Measurements from ENCODE around the gene CALR3. TPM values are rescaled to one million over a fixed set of nuclear protein-coding genes. Genes with fewer than 3 reads are reported as not detected.
"Not testable (repeated sequence)": the region's sequence is repeated elsewhere in the genome, so short reads cannot be mapped to it uniquely, and the experiment has no call there.

CALR3 gene
- polyA plus RNA-seq, 1 experiment, result not detected

GRCh38 chr19:16473875-16474392, 22.0 kb downstream of the CALR3 start:
- ChIA-PET POLR2A (no interaction called here), CTCF (no interaction called here)
- no peak for TF ChIP-seq CTCF (IDR thresholded peaks at IDR 0.05; ENCODE audit: low read depth, low read length)
- no peak for DNase-seq (ENCODE audit: low read depth, low spot score)
- Histone ChIP-seq H3K4me3 (ENCODE audit: low read depth, low read length) (no peak overlapping the region), H3K9me3 (ENCODE audit: control insufficient read depth, insufficient read depth, low read length) (no peaks in the 10 kb centered on the region; the same call in 1 of the 2 replicates), H3K27me3 (ENCODE audit: control insufficient read depth, insufficient read depth, low read length) (no peaks in the 10 kb centered on the region), H3K27ac (ENCODE audit: low read depth, low read length) (no peak overlapping the region)

- DNase-seq (ENCODE audit: low read depth, low spot score), result no peak
- no peaks in the 10 kb centered on the region for H3K27me3 ChIP-seq (ENCODE audit: control insufficient read depth, insufficient read depth, low read length)
- ChIA-PET POLR2A (no interaction called here), CTCF (no interaction called here)
- no peak overlapping the region for H3K4me3 ChIP-seq (ENCODE audit: low read depth, low read length)
- TF ChIP-seq CTCF (IDR thresholded peaks at IDR 0.05; ENCODE audit: low read depth, low read length), result no peak
- H3K9me3 ChIP-seq (ENCODE audit: control insufficient read depth, insufficient read depth, low read length), result no peaks in the 10 kb centered on the region; the same call in 1 of the 2 replicates
- H3K27ac ChIP-seq (ENCODE audit: low read depth, low read length), result no peak overlapping the region
Observed at GRCh38 chr19:16472992-16473391, 23.0 kb downstream of the CALR3 start.

GRCh38 chr19:16472559-16472899, 23.4 kb downstream of the CALR3 start:
- Histone ChIP-seq H3K4me3 (ENCODE audit: low read depth, low read length) (peak overlapping the region; percentile 67), H3K27ac (ENCODE audit: low read depth, low read length) (peak overlapping the region; percentile 82)
- DNase-seq (ENCODE audit: low read depth, low spot score); H3K27me3 ChIP-seq (ENCODE audit: control insufficient read depth, insufficient read depth, low read length); H3K9me3 ChIP-seq (ENCODE audit: control insufficient read depth, insufficient read depth, low read length); POLR2A ChIA-PET; CTCF ChIA-PET: not testable (repeated sequence)

DNA sequence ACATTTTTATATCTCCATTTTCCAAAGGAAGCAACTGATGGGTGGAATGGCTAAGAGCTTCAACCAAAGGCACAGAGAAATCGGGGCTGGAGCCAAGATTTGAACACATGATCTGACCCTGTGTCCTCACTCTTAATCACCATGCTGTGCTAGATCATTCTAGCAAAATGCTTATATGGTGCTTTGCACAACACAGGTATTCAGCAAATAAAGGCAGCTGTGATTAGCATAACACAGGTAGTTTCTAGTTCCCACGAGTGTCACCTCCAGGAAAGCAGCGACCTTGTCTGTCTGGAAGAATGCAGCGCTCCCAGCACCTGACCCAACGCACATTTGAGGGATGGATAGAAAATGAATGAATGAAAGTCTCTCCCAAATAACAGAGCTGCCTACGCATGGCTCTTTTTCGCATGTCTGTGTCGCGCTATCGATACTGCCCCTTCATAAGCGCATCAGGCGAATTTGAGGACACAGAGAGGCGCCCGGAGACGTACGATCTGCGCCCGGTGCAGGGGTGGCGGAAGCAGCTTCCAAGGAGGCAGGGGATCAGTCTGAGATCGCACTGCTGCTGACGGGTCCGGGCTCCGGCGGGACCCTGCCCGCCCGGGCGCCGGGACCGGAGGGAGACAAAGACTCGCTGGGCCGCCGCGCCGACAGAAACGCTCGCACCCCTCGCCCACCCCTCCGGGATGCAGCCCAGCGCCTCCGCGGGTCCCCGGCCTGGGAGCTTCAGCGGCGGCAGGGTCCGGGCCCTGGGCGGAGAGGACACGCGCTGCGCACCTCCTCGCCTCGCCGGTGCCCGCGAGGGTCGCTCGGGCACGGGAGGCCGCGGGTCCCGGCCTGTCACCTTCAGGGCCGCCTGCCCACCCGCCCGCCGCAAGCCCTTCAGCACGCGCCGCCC, 24.8 kb downstream of the CALR3 start:
- no peak for DNase-seq (ENCODE audit: low read depth, low spot score)
- Histone ChIP-seq H3K27me3 (ENCODE audit: control insufficient read depth, insufficient read depth, low read length) (no peaks in the 10 kb centered on the region), H3K4me3 (ENCODE audit: low read depth, low read length) (peak overlapping the region; percentile 82), H3K9me3 (ENCODE audit: control insufficient read depth, insufficient read depth, low read length) (no peaks in the 10 kb centered on the region; the same call in 1 of the 2 replicates), H3K27ac (ENCODE audit: low read depth, low read length) (no peak overlapping the region)
- ChIA-PET POLR2A (interaction anchor here (0.6 kb wide), 1 partner anchor 168 kb away, joined by 12 read pairs; no protein-coding TSS in a partner anchor), CTCF (no interaction called here)
- TF ChIP-seq CTCF (IDR thresholded peaks at IDR 0.05; ENCODE audit: low read depth, low read length), result no peak

DNA sequence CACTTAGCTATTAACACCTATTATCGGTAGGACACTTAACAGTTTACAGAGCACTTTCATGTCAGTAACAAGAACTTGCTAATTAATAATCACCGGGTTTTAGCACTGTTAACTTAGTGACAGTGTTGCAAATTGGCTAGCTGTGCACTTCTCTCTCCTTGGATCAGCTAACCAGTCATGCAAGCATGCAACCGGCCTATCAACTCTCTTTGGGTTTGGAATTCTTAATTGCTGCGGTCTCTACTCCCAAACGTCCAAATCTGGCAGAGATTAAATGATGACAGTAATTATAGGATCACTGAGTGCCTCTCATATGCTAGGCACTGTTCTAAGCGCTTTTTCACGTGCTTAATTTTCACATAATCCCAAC, 25.4 kb downstream of the CALR3 start:
- H3K9me3 ChIP-seq (ENCODE audit: control insufficient read depth, insufficient read depth, low read length), result no peaks in the 10 kb centered on the region; the same call in 1 of the 2 replicates
- peak overlapping the region; percentile 82 for H3K4me3 ChIP-seq (ENCODE audit: low read depth, low read length)
- DNase-seq (ENCODE audit: low read depth, low spot score), result no peak
- H3K27me3 ChIP-seq (ENCODE audit: control insufficient read depth, insufficient read depth, low read length), result no peaks in the 10 kb centered on the region
- ChIA-PET CTCF (no interaction called here), POLR2A (interaction anchor here (0.6 kb wide), 1 partner anchor 169 kb away, joined by 12 read pairs; no protein-coding TSS in a partner anchor)
- no peak for TF ChIP-seq CTCF (IDR thresholded peaks at IDR 0.05; ENCODE audit: low read depth, low read length)
- no peak overlapping the region for H3K27ac ChIP-seq (ENCODE audit: low read depth, low read length)

All from AG04450 (cell line).